GM19099 (cell line): ENCODE measurements around the gene UCHL3.
A peak's percentile ranks its signal among the peaks of the same experiment; 100 is the strongest.

ENCODE experiments used
- POLR2A ChIP-seq: IDR thresholded peaks from 3 replicates; pipeline ENCODE4 v1.6.1; 2011; ENCODE audit warnings: low read depth; ENCODE audit not compliant: insufficient read length; ENCODE audit errors: extremely low read depth

UCHL3 gene

GRCh38 chr13:75549262-75550158 lies at the start of gene UCHL3:
UCHL3 (plus strand) TSS chr13:75549791; CDS start chr13:75549821, 30 bp downstream.
- TF ChIP-seq POLR2A = peak; percentile 93

- no peak for TF ChIP-seq POLR2A
These were observed 44.3 kb upstream of the UCHL3 start for GRCh38 chr13:75505327-75505726.

- TF ChIP-seq POLR2A = no peak
These were observed 43.6 kb upstream of the UCHL3 start for GRCh38 chr13:75506018-75506417.

- no peak for TF ChIP-seq POLR2A
These were observed 42.3 kb upstream of the UCHL3 start for GRCh38 chr13:75507027-75508001.

GRCh38 chr13:75508002-75508548 lies 41.5 kb upstream of the UCHL3 start:
- TF ChIP-seq POLR2A = no peak

- no peak for TF ChIP-seq POLR2A
These were observed 38.5 kb upstream of the UCHL3 start for GRCh38 chr13:75511051-75511625.

- no peak for TF ChIP-seq POLR2A
These were observed 37.3 kb upstream of the UCHL3 start for GRCh38 chr13:75512253-75512652.

GRCh38 chr13:75513271-75513670 lies 36.3 kb upstream of the UCHL3 start:
- no peak for TF ChIP-seq POLR2A

GRCh38 chr13:75514080-75514995 lies 35.3 kb upstream of the UCHL3 start:
- TF ChIP-seq POLR2A = no peak

- no peak for TF ChIP-seq POLR2A
These were observed 31.0 kb upstream of the UCHL3 start for GRCh38 chr13:75518439-75519088.

GRCh38 chr13:75521956-75522355 lies 27.6 kb upstream of the UCHL3 start:
- TF ChIP-seq POLR2A = no peak

- TF ChIP-seq POLR2A = no peak
These were observed 19.0 kb upstream of the UCHL3 start for GRCh38 chr13:75530549-75530961.

GRCh38 chr13:75533861-75534260 lies 15.7 kb upstream of the UCHL3 start:
- TF ChIP-seq POLR2A = no peak
